BLaER1 (cell line): ENCODE measurements around the gene IZUMO1.
A peak's percentile ranks its signal among the peaks of the same experiment; 100 is the strongest.
"Not testable (repeated sequence)": the region's sequence is repeated elsewhere in the genome, so short reads cannot be mapped to it uniquely, and the experiment has no call there.

Experiments
- H3K27ac ChIP-seq: shearing (Covaris generic); formaldehyde crosslinking; 2 replicates; pipeline ENCODE4 v1.8.1; 2022
- H3K27me3 ChIP-seq: shearing (Covaris generic); formaldehyde crosslinking; 2 replicates; pipeline ENCODE4 v1.8.1; 2022
- H3K36me3 ChIP-seq: shearing (Covaris generic); formaldehyde crosslinking; 2 replicates; pipeline ENCODE4 v1.8.1; 2022
- H3K4me1 ChIP-seq: shearing (Covaris generic); formaldehyde crosslinking; 2 replicates; pipeline ENCODE4 v1.8.1; 2022
- H3K4me2 ChIP-seq: shearing (Covaris generic); formaldehyde crosslinking; 2 replicates; pipeline ENCODE4 v1.8.1; 2022
- H3K4me3 ChIP-seq: shearing (Covaris generic); formaldehyde crosslinking; 2 replicates; pipeline ENCODE4 v1.8.1; 2022
- H3K9ac ChIP-seq: shearing (Covaris generic); formaldehyde crosslinking; 2 replicates; pipeline ENCODE4 v1.8.1; 2022
- H3K9me3 ChIP-seq: shearing (Covaris generic); formaldehyde crosslinking; 2 replicates; pipeline ENCODE4 v1.8.1; 2022
- H4K20me1 ChIP-seq: shearing (Covaris generic); formaldehyde crosslinking; 2 replicates; pipeline ENCODE4 v1.8.1; 2022
- Cebpa-rat ChIP-seq: shearing (Covaris generic); IDR thresholded peaks from 2 replicates; pipeline ENCODE4 v1.8.1; 2022

IZUMO1 gene

GRCh38 chr19:48722196-48722708, 24.5 kb downstream of the IZUMO1 start:
- Histone ChIP-seq H3K9ac (no peak overlapping the region), H3K4me3 (no peak overlapping the region), H3K27me3 (no peaks in the 10 kb centered on the region), H3K4me1 (peaks cover 60% of the 10 kb centered on the region), H3K9me3 (peaks cover 15% of the 10 kb centered on the region), H3K4me2 (no peak overlapping the region), H3K27ac (no peak overlapping the region), H4K20me1 (no peaks in the 10 kb centered on the region), H3K36me3 (peaks cover 23% of the 10 kb centered on the region)
- no peak for TF ChIP-seq Cebpa-rat

- Histone ChIP-seq H3K9ac (peak overlapping the region; percentile 68), H3K4me2 (peak overlapping the region; percentile 81), H3K27me3 (no peaks in the 10 kb centered on the region), H3K4me3 (peak overlapping the region; percentile 66), H3K9me3 (no peaks in the 10 kb centered on the region), H3K36me3 (0 out of 2 replicates have a peak, but pooled peaks cover 10% of the 10 kb centered on the region), H4K20me1 (no peaks in the 10 kb centered on the region), H3K27ac (peak overlapping the region; percentile 73), H3K4me1 (peaks cover 48% of the 10 kb centered on the region)
- TF ChIP-seq Cebpa-rat: no peak
Measured at GRCh38 chr19:48720613-48721296, 26.0 kb downstream of the IZUMO1 start.

GRCh38 chr19:48720251-48720612, 26.5 kb downstream of the IZUMO1 start:
- H3K4me3 ChIP-seq: peak overlapping the region; percentile 66
- no peak for TF ChIP-seq Cebpa-rat
- peak overlapping the region; percentile 81 for H3K4me2 ChIP-seq
- H3K9ac ChIP-seq: peak overlapping the region; percentile 11; the same call in 1 of the 2 replicates
- no peaks in the 10 kb centered on the region for H3K27me3 ChIP-seq
- H3K4me1 ChIP-seq: peaks cover 48% of the 10 kb centered on the region
- no peaks in the 10 kb centered on the region for H3K9me3 ChIP-seq
- H3K27ac ChIP-seq: peak overlapping the region; percentile 73
- 0 out of 2 replicates have a peak, but pooled peaks cover 10% of the 10 kb centered on the region for H3K36me3 ChIP-seq
- H4K20me1 ChIP-seq: no peaks in the 10 kb centered on the region

- Histone ChIP-seq H4K20me1 (no peaks in the 10 kb centered on the region), H3K27me3 (no peaks in the 10 kb centered on the region), H3K4me3 (peak within 1 kb of the TSS; percentile 66), H3K36me3 (0 out of 2 replicates have a peak, but pooled peaks cover 10% of the 10 kb centered on the region), H3K9ac (peak within 1 kb of the TSS; percentile 11), H3K4me1 (peaks cover 50% of the 10 kb centered on the region), H3K4me2 (peak within 1 kb of the TSS; percentile 81), H3K27ac (peak within 1 kb of the TSS; percentile 73), H3K9me3 (no peaks in the 10 kb centered on the region)
- TF ChIP-seq Cebpa-rat: no peak
Measured at GRCh38 chr19:48719263-48720171, 27.2 kb downstream of the IZUMO1 start, which contains the start of gene MAMSTR. Gene MAMSTR (minus strand): TSS chr19:48719725. CDS start chr19:48719031, 694 bp downstream.

GRCh38 chr19:48718711-48719231, 27.9 kb downstream of the IZUMO1 start:
- Histone ChIP-seq H3K27me3 (no peaks in the 10 kb centered on the region), H3K4me1 (peaks cover 46% of the 10 kb centered on the region), H3K27ac (peak overlapping the region; percentile 73), H3K4me3 (no peak overlapping the region), H3K9me3 (no peaks in the 10 kb centered on the region), H3K36me3 (0 out of 2 replicates have a peak, but pooled peaks cover 5% of the 10 kb centered on the region), H4K20me1 (no peaks in the 10 kb centered on the region), H3K4me2 (peak overlapping the region; percentile 81), H3K9ac (peak overlapping the region; percentile 11; the same call in 1 of the 2 replicates)
- TF ChIP-seq Cebpa-rat: no peak

- H3K9ac ChIP-seq, H3K4me3 ChIP-seq, H3K27ac ChIP-seq, H3K27me3 ChIP-seq, H4K20me1 ChIP-seq, H3K4me2 ChIP-seq, H3K9me3 ChIP-seq, H3K36me3 ChIP-seq: not testable (repeated sequence)
- peaks cover 51% of the 10 kb centered on the region for H3K4me1 ChIP-seq
Measured at GRCh38 chr19:48718106-48718505, 28.6 kb downstream of the IZUMO1 start.

- no peak overlapping the region for H3K9ac ChIP-seq
- H3K27ac ChIP-seq: no peak overlapping the region
- no peak overlapping the region for H3K4me3 ChIP-seq
- no peaks in the 10 kb centered on the region for H4K20me1 ChIP-seq
- no peaks in the 10 kb centered on the region for H3K36me3 ChIP-seq
- H3K27me3 ChIP-seq: no peaks in the 10 kb centered on the region
- H3K4me2 ChIP-seq: no peak overlapping the region
- no peak for TF ChIP-seq Cebpa-rat
- H3K9me3 ChIP-seq: no peaks in the 10 kb centered on the region
- H3K4me1 ChIP-seq: peaks cover 54% of the 10 kb centered on the region
Measured at GRCh38 chr19:48716562-48717291, 30.0 kb downstream of the IZUMO1 start.

- H3K4me1 ChIP-seq: peaks cover 47% of the 10 kb centered on the region
- no peaks in the 10 kb centered on the region for H4K20me1 ChIP-seq
- H3K27ac ChIP-seq: peak overlapping the region; percentile 77; the same call in 1 of the 2 replicates
- peak overlapping the region; percentile 79; the same call in 1 of the 2 replicates for H3K4me3 ChIP-seq
- 0 out of 2 replicates have a peak, but pooled peaks cover 5% of the 10 kb centered on the region for H3K9me3 ChIP-seq
- no peak for TF ChIP-seq Cebpa-rat
- peak overlapping the region; percentile 83; the same call in 1 of the 2 replicates for H3K9ac ChIP-seq
- H3K4me2 ChIP-seq: peak overlapping the region; percentile 85
- no peaks in the 10 kb centered on the region for H3K27me3 ChIP-seq
- peaks cover 7% of the 10 kb centered on the region; the same call in 1 of the 2 replicates for H3K36me3 ChIP-seq
Measured at GRCh38 chr19:48715681-48716171, 31.0 kb downstream of the IZUMO1 start.
